Central memory CD8-positive, alpha-beta T cell (primary cell): ENCODE measurements around the gene TIAL1.
"Not testable (repeated sequence)": the region's sequence is repeated elsewhere in the genome, so short reads cannot be mapped to it uniquely, and the experiment has no call there.

Experiments
- ATAC-seq: fragments of 150-1000 bp; cut with Tn5 transposase; replicated peaks from 2 replicates; pipeline ENCODE4 v1.10.0; 2022; ENCODE audit warnings: mild to moderate bottlenecking, moderate FRiP score, moderate number of reproducible peaks; ENCODE audit not compliant: poor library complexity, severe bottlenecking; ENCODE audit errors: extremely low read depth
- DNase-seq, 2 donors: peaks; one replicate each; pipeline ENCODE4 v3.0.0; 2021; ENCODE audit warnings: low spot score in 2 of 2
- H3K27ac Mint-ChIP-seq: one replicate; pipeline ENCODE4 v1.8.0; 2022; ENCODE audit warnings: low read depth, mild to moderate bottlenecking, moderate library complexity, mixed read lengths
- H3K27me3 Mint-ChIP-seq: one replicate; pipeline ENCODE4 v1.8.0; 2022; ENCODE audit warnings: mixed read lengths
- H3K36me3 Mint-ChIP-seq: one replicate; pipeline ENCODE4 v1.8.0; 2022; ENCODE audit warnings: mild to moderate bottlenecking, moderate library complexity, mixed read lengths; ENCODE audit not compliant: insufficient read depth
- H3K4me1 Mint-ChIP-seq: one replicate; pipeline ENCODE4 v1.8.0; 2022; ENCODE audit warnings: mixed read lengths
- H3K4me3 Mint-ChIP-seq: one replicate; pipeline ENCODE4 v1.8.0; 2022; ENCODE audit warnings: mild to moderate bottlenecking, moderate library complexity, mixed read lengths
- H3K9me3 Mint-ChIP-seq: one replicate; pipeline ENCODE4 v1.8.0; 2022; ENCODE audit warnings: mixed read lengths

The TIAL1 gene

GRCh38 chr10:119528663-119529237 lies 68.0 kb downstream of the TIAL1 start:
- not testable (repeated sequence) for ATAC-seq, DNase-seq, H3K27me3 Mint-ChIP-seq, H3K9me3 Mint-ChIP-seq, H3K27ac Mint-ChIP-seq, H3K4me3 Mint-ChIP-seq
- peaks cover 27% of the 10 kb centered on the region for H3K36me3 Mint-ChIP-seq
- H3K4me1 Mint-ChIP-seq, result peaks cover 37% of the 10 kb centered on the region

- no peaks in the 10 kb centered on the region for H3K9me3 Mint-ChIP-seq
- H3K4me1 Mint-ChIP-seq, result peaks cover 28% of the 10 kb centered on the region
- H3K4me3 Mint-ChIP-seq, result no peak overlapping the region
- ATAC-seq, result no peak
- no peak overlapping the region for H3K27ac Mint-ChIP-seq
- H3K27me3 Mint-ChIP-seq, result no peaks in the 10 kb centered on the region
- DNase-seq, result no peak
- peaks cover 34% of the 10 kb centered on the region for H3K36me3 Mint-ChIP-seq
These were observed 69.9 kb downstream of the TIAL1 start for GRCh38 chr10:119526621-119527592.

GRCh38 chr10:119526149-119526548 lies 70.6 kb downstream of the TIAL1 start:
- H3K27me3 Mint-ChIP-seq, result no peaks in the 10 kb centered on the region
- no peak for DNase-seq
- peak overlapping the region; percentile 3 for H3K27ac Mint-ChIP-seq
- peaks cover 39% of the 10 kb centered on the region for H3K36me3 Mint-ChIP-seq
- no peak overlapping the region for H3K4me3 Mint-ChIP-seq
- no peaks in the 10 kb centered on the region for H3K9me3 Mint-ChIP-seq
- ATAC-seq, result no peak
- peaks cover 20% of the 10 kb centered on the region for H3K4me1 Mint-ChIP-seq

GRCh38 chr10:119525116-119525515 lies 71.6 kb downstream of the TIAL1 start:
- H3K9me3 Mint-ChIP-seq, result no peaks in the 10 kb centered on the region
- H3K36me3 Mint-ChIP-seq, result peaks cover 48% of the 10 kb centered on the region
- no peak for DNase-seq
- no peaks in the 10 kb centered on the region for H3K27me3 Mint-ChIP-seq
- ATAC-seq, result no peak
- H3K4me3 Mint-ChIP-seq, result no peak overlapping the region
- H3K4me1 Mint-ChIP-seq, result peaks cover 15% of the 10 kb centered on the region
- H3K27ac Mint-ChIP-seq, result no peak overlapping the region

- DNase-seq, result no peak
- Mint-ChIP-seq H3K4me3 (no peak overlapping the region), H3K4me1 (peaks cover 19% of the 10 kb centered on the region), H3K9me3 (no peaks in the 10 kb centered on the region), H3K36me3 (peaks cover 50% of the 10 kb centered on the region), H3K27me3 (no peaks in the 10 kb centered on the region), H3K27ac (no peak overlapping the region)
- ATAC-seq, result no peak
These were observed 72.1 kb downstream of the TIAL1 start for GRCh38 chr10:119524720-119525070.

GRCh38 chr10:119523895-119524719 lies 72.7 kb downstream of the TIAL1 start:
- Mint-ChIP-seq H3K27ac (no peak overlapping the region), H3K4me3 (no peak overlapping the region), H3K27me3 (no peaks in the 10 kb centered on the region), H3K4me1 (peaks cover 25% of the 10 kb centered on the region), H3K9me3 (no peaks in the 10 kb centered on the region), H3K36me3 (peaks cover 52% of the 10 kb centered on the region)
- DNase-seq, result no peak
- no peak for ATAC-seq
